KMS-11 (cell line): ENCODE results near the gene SUCLG1.

Source experiments
- H2AFZ ChIP-seq: fragments of 200-600 bp; sonication (generic); 2 replicates; pipeline ENCODE4 v1.6.1; 2016; ENCODE audit warnings: antibody characterized with exemption, mixed run types, low read depth
- H3K27ac ChIP-seq: fragments of 200-600 bp; sonication (generic); 2 replicates; pipeline ENCODE4 v1.6.1; 2016; ENCODE audit warnings: mild to moderate bottlenecking, mixed run types
- H3K27me3 ChIP-seq: fragments of 200-600 bp; sonication (generic); 2 replicates; pipeline ENCODE4 v1.6.1; 2017; ENCODE audit warnings: mild to moderate bottlenecking, low read depth, mixed run types, moderate library complexity; ENCODE audit not compliant: insufficient read depth
- H3K36me3 ChIP-seq: fragments of 200-600 bp; sonication (generic); 2 replicates; pipeline ENCODE4 v1.6.1; 2017; ENCODE audit warnings: mild to moderate bottlenecking, mixed run types; ENCODE audit not compliant: insufficient read depth
- H3K4me1 ChIP-seq: fragments of 200-600 bp; sonication (generic); 2 replicates; pipeline ENCODE4 v1.6.1; 2016; ENCODE audit warnings: mild to moderate bottlenecking, low read depth, mixed run types; ENCODE audit not compliant: poor library complexity, severe bottlenecking
- H3K4me2 ChIP-seq: fragments of 200-600 bp; sonication (generic); 2 replicates; pipeline ENCODE4 v1.7.0; 2016; ENCODE audit warnings: mild to moderate bottlenecking, mixed run types
- H3K4me3 ChIP-seq: fragments of 200-600 bp; sonication (generic); IDR thresholded peaks from 2 replicates; pipeline ENCODE4 v1.6.1; 2017; ENCODE audit warnings: low read depth, low read length, mixed read lengths; ENCODE audit not compliant: insufficient read depth
- H3K79me2 ChIP-seq: fragments of 200-600 bp; sonication (generic); 2 replicates; pipeline ENCODE4 v1.6.1; 2016; ENCODE audit warnings: low read depth, mixed run types; ENCODE audit not compliant: insufficient read depth
- H3K9ac ChIP-seq: fragments of 200-600 bp; sonication (generic); 2 replicates; pipeline ENCODE4 v1.6.1; 2016; ENCODE audit warnings: mild to moderate bottlenecking, mixed run types
- H4K20me1 ChIP-seq: fragments of 200-600 bp; sonication (generic); 2 replicates; pipeline ENCODE4 v1.6.1; 2016; ENCODE audit warnings: mild to moderate bottlenecking, mixed run types; ENCODE audit not compliant: insufficient read depth
- CTCF ChIP-seq: fragments of 200-600 bp; sonication (generic); conservative IDR thresholded peaks from 2 replicates; pipeline ENCODE4 v1.6.1; 2017; ENCODE audit warnings: low read depth, mild to moderate bottlenecking, antibody characterized with exemption, low read length, moderate library complexity, mixed read lengths

Gene SUCLG1

DNA sequence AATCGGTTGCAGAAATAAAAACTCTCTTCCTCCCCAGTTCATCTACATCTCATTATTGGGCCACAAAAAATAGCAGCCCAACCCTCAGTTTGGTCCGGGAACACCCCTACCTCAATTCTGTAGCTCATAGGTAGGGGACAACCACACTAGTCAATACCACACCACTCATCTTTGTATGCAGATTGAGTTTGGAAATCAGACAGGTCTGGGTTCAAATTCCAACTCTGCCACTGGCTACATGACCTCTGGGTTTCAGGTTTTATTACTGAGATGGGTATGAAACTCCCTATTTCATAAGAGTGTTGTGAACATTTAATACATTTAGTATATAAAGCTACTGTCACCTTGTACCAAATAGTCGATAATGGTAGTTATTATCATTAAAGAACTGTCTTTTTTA lies 2.2 kb upstream of the SUCLG1 start:
- no peak for TF ChIP-seq CTCF
- Histone ChIP-seq H3K27me3 (no peaks in the 10 kb centered on the region), H3K27ac (no peak overlapping the region)

DNA sequence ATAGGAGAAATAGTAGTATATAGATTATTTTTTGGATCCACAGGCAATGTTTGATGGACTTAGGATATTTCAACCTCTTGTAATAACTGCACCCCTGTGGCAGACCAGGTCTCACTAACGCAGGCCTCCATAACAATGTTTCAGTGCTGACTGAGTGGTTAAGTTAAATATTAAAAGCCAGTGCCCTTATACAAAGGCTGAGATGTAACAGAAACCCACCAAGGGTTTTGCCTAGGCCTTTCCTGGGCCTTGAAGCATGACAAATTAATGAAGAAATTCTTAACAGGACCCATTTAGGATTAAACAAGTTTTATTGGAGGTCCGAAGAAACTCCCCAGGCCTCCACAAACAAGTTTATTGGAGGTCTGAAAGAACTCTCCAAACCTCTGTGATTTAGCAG lies 1.6 kb upstream of the SUCLG1 start:
- peaks cover 46% of the 10 kb centered on the region for H3K79me2 ChIP-seq
- 0 out of 2 replicates have a peak, but pooled peaks cover 3% of the 10 kb centered on the region for H4K20me1 ChIP-seq
- no peak overlapping the region for H3K9ac ChIP-seq
- peaks cover 32% of the 10 kb centered on the region for H3K4me1 ChIP-seq
- H3K27me3 ChIP-seq, result no peaks in the 10 kb centered on the region
- H3K27ac ChIP-seq, result no peak overlapping the region
- no peak for TF ChIP-seq CTCF
- no peak overlapping the region for H2AFZ ChIP-seq
- no peaks in the 10 kb centered on the region for H3K36me3 ChIP-seq
- no peak overlapping the region for H3K4me3 ChIP-seq
- H3K4me2 ChIP-seq, result peak overlapping the region; percentile 97; the same call in 1 of the 2 replicates

More for the DNA sequence above, 2.2 kb upstream of the SUCLG1 start:
- Histone ChIP-seq H3K9ac (no peak overlapping the region), H2AFZ (no peak overlapping the region), H3K4me3 (no peak overlapping the region), H4K20me1 (0 out of 2 replicates have a peak, but pooled peaks cover 3% of the 10 kb centered on the region), H3K79me2 (peaks cover 39% of the 10 kb centered on the region), H3K4me1 (peaks cover 26% of the 10 kb centered on the region), H3K36me3 (no peaks in the 10 kb centered on the region), H3K4me2 (no peak overlapping the region)

DNA sequence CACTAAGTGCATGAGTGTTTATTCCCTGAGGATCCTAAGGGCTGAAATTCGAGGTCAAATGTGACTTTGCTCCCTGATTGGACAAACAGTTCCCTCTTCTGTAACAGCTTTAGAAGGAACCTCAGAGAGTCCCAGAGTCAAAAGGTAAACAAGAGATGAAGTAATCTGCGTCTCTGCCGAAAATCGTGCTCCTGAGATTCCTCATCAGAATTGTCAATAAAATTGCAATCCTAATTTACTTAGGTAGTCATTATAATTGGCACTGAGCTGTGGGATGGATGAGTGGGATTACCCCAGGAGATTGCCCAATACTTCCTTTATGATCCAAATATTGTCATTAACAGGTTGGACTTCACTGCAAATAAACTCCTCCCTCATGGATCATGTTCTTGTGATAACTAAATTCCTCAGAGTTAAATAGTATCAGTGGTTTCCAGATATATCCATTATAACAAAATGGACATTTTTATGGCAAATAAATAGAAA lies 907 bp upstream of the SUCLG1 start:
- peak overlapping the region; percentile 97 for H3K4me2 ChIP-seq
- H3K4me1 ChIP-seq, result peaks cover 35% of the 10 kb centered on the region
- H3K4me3 ChIP-seq, result peak overlapping the region; percentile 93
- peak overlapping the region; percentile 77; the same call in 1 of the 2 replicates for H3K9ac ChIP-seq
- no peak overlapping the region for H3K27ac ChIP-seq
- peak overlapping the region; percentile 75 for H2AFZ ChIP-seq
- no peaks in the 10 kb centered on the region for H3K36me3 ChIP-seq
- H3K27me3 ChIP-seq, result no peaks in the 10 kb centered on the region
- H3K79me2 ChIP-seq, result peaks cover 50% of the 10 kb centered on the region
- no peak for TF ChIP-seq CTCF
- H4K20me1 ChIP-seq, result 0 out of 2 replicates have a peak, but pooled peaks cover 3% of the 10 kb centered on the region

GRCh38 chr2:84458551-84459017 lies 496 bp downstream of the SUCLG1 start:
- H2AFZ ChIP-seq, result peak overlapping the region; percentile 75
- H3K9ac ChIP-seq, result peak overlapping the region; percentile 77
- peak overlapping the region; percentile 28 for H3K27ac ChIP-seq
- H3K4me3 ChIP-seq, result peak overlapping the region; percentile 95
- TF ChIP-seq CTCF, result no peak
- H4K20me1 ChIP-seq, result 0 out of 2 replicates have a peak, but pooled peaks cover 3% of the 10 kb centered on the region
- H3K36me3 ChIP-seq, result no peaks in the 10 kb centered on the region
- peaks cover 64% of the 10 kb centered on the region for H3K79me2 ChIP-seq
- peak overlapping the region; percentile 97 for H3K4me2 ChIP-seq
- peaks cover 42% of the 10 kb centered on the region for H3K4me1 ChIP-seq
- H3K27me3 ChIP-seq, result no peaks in the 10 kb centered on the region
